SK-N-MC (cell line): ENCODE measurements around the gene DNMBP.

Experiments
- EZH2 ChIP-seq: fragments of 200-600 bp; sonication (generic); IDR thresholded peaks from one replicate; pipeline ENCODE4 v1.6.1; 2017; ENCODE audit warnings: antibody characterized with exemption
- FOXP2 ChIP-seq: optimal IDR thresholded peaks from 2 replicates; pipeline ENCODE3; 2011; ENCODE audit warnings: mild to moderate bottlenecking, moderate library complexity; ENCODE audit not compliant: insufficient read depth; ENCODE audit errors: extremely low read length, control extremely low read depth
- POLR2AphosphoS5 ChIP-seq: IDR thresholded peaks from 2 replicates; pipeline ENCODE4 v1.6.1; 2012; ENCODE audit warnings: mild to moderate bottlenecking, low read depth, low read length, borderline replicate concordance

DNA sequence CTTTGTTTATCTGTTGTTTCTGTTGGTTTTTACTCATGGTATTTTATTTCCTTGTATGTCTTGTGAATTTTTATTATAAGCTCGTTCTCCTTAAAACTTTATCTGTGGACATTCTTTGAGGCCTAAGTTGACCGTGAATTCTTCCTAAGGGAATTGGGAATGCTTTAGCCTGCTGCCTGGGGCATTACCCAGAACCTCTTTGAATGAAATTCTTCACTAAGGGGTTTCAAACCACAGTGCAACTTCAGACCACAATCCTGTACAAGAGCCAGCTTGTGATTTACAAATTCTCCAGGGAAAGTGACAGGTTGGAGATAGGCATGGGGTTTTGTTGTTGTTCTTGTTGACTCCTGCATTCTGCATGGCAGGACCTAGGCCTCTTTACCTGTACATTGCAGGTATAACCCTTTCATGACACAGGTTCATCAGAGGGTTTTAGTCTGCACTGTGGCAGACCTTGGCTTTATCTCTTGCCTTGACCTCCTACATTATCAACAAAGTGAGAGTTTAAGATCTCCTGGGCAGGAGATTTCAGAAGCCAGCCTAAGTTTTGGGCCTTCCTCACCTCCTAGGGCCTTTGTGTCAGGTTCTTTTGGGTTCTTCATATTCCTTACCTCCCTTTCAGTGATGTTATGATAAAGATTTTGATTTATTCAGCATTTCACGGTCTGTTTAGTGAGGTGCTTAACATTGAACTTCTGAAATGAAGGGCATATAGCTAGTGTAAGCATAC is 157.1 kb downstream of the DNMBP start:
- TF ChIP-seq EZH2 (no peak), POLR2AphosphoS5 (no peak), FOXP2 (no peak)
